ENCODE measurements around the gene DIP2B. TPM values are rescaled to one million over a fixed set of nuclear protein-coding genes. Genes with fewer than 3 reads are reported as not detected.

The DIP2B gene
- total RNA-seq, 3 donors from 2014 or later (not counting 1 experiment from before 2014, with no cell fraction given): 17.2 to 23.2 (median 22.2) TPM

GRCh38 chr12:50625029-50625925, 120.5 kb downstream of the DIP2B start:
- Mint-ChIP-seq H3K4me3 (no peak overlapping the region), H3K4me1 (peaks cover 30% of the 10 kb centered on the region in 2 donors), H3K36me3 (no peaks in the 10 kb centered on the region), H3K27ac (peak overlapping the region in 1 of 2 donors; percentile 6), H3K9me3 (no peaks in the 10 kb centered on the region), H3K27me3 (ENCODE audit: low read depth in 2 of 2) (no peaks in the 10 kb centered on the region)
- Histone ChIP-seq H3K4me1 (ENCODE audit: control insufficient read depth, insufficient read depth, low read length) (peaks cover 4% of the 10 kb centered on the region), H3K27ac (ENCODE audit: low read length) (no peak overlapping the region), H3K27me3 (ENCODE audit: control insufficient read depth, insufficient read depth, low read length) (no peaks in the 10 kb centered on the region), H3K9me3 (ENCODE audit: control insufficient read depth, insufficient read depth, low read length) (no peaks in the 10 kb centered on the region), H3K36me3 (ENCODE audit: control insufficient read depth, insufficient read depth, low read length) (peaks cover 9% of the 10 kb centered on the region), H3K4me3 (ENCODE audit: low read length) (no peak overlapping the region)
- TF ChIP-seq, protein P1, sequence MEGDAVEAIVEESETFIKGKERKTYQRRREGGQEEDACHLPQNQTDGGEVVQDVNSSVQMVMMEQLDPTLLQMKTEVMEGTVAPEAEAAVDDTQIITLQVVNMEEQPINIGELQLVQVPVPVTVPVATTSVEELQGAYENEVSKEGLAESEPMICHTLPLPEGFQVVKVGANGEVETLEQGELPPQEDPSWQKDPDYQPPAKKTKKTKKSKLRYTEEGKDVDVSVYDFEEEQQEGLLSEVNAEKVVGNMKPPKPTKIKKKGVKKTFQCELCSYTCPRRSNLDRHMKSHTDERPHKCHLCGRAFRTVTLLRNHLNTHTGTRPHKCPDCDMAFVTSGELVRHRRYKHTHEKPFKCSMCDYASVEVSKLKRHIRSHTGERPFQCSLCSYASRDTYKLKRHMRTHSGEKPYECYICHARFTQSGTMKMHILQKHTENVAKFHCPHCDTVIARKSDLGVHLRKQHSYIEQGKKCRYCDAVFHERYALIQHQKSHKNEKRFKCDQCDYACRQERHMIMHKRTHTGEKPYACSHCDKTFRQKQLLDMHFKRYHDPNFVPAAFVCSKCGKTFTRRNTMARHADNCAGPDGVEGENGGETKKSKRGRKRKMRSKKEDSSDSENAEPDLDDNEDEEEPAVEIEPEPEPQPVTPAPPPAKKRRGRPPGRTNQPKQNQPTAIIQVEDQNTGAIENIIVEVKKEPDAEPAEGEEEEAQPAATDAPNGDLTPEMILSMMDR (IDR thresholded peaks at IDR 0.05): no peak
- ATAC-seq: no peak
- peak in 1 of 2 donors; percentile 30 for DNase-seq
- intact Hi-C loops (cut with micrococcal nuclease): no loop called here
- 61% methylated on average over 4 of the region's 4 CpGs for WGBS (ENCODE audit: insufficient coverage)

DNA sequence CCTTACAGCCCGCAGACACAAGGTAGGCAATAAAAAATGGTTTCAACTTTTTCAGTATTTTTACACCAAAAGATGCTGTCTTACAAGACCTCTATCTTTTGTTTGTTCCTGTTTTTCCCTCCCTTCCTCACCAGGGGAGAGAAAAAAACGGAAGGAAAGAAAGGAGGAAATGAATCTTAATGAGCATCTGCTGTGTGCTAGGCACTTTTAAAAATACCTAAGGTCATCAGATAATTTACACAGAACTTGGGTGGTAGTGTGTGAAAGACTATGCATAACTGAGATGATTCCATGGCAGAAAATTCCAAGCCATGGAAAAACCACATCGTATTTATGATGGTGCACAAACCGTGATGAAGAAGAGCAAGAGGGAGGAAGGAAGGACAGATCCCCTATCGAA, 121.2 kb downstream of the DIP2B start:
- Mint-ChIP-seq H3K9me3 (no peaks in the 10 kb centered on the region), H3K4me1 (peaks cover 22 to 23% of the 10 kb centered on the region in 2 donors), H3K27ac (no peak overlapping the region), H3K36me3 (no peaks in the 10 kb centered on the region), H3K4me3 (no peak overlapping the region), H3K27me3 (ENCODE audit: low read depth in 2 of 2) (no peaks in the 10 kb centered on the region)
- Histone ChIP-seq H3K27ac (ENCODE audit: low read length) (no peak overlapping the region), H3K9me3 (ENCODE audit: control insufficient read depth, insufficient read depth, low read length) (no peaks in the 10 kb centered on the region), H3K36me3 (ENCODE audit: control insufficient read depth, insufficient read depth, low read length) (peaks cover 9% of the 10 kb centered on the region), H3K4me3 (ENCODE audit: low read length) (no peak overlapping the region), H3K4me1 (ENCODE audit: control insufficient read depth, insufficient read depth, low read length) (peaks cover 2% of the 10 kb centered on the region), H3K27me3 (ENCODE audit: control insufficient read depth, insufficient read depth, low read length) (no peaks in the 10 kb centered on the region)
- 85% methylated on average over 3 of the region's 5 CpGs for WGBS (ENCODE audit: insufficient coverage)
- TF ChIP-seq, protein P1 (IDR thresholded peaks at IDR 0.05): no peak
- ATAC-seq: no peak
- no peak for DNase-seq
- intact Hi-C loops (cut with micrococcal nuclease): no loop called here

- no peaks in the 10 kb centered on the region for H3K9me3 Mint-ChIP-seq
- H3K9me3 ChIP-seq (ENCODE audit: control insufficient read depth, insufficient read depth, low read length): no peaks in the 10 kb centered on the region
- peaks cover 11 to 12% of the 10 kb centered on the region in 2 donors for H3K4me1 Mint-ChIP-seq
- no peak overlapping the region for H3K4me3 Mint-ChIP-seq
- ATAC-seq (no peak), DNase-seq (no peak)
- no peak overlapping the region for H3K4me3 ChIP-seq (ENCODE audit: low read length)
- peaks cover 2% of the 10 kb centered on the region for H3K4me1 ChIP-seq (ENCODE audit: control insufficient read depth, insufficient read depth, low read length)
- peaks cover 9% of the 10 kb centered on the region for H3K36me3 ChIP-seq (ENCODE audit: control insufficient read depth, insufficient read depth, low read length)
- 81% methylated on average over 2 of the region's 2 CpGs for WGBS (ENCODE audit: insufficient coverage)
- no peak overlapping the region for H3K27ac Mint-ChIP-seq
- no peaks in the 10 kb centered on the region for H3K36me3 Mint-ChIP-seq
- no peaks in the 10 kb centered on the region for H3K27me3 Mint-ChIP-seq (ENCODE audit: low read depth in 2 of 2)
- TF ChIP-seq, protein P1 (IDR thresholded peaks at IDR 0.05): no peak
- no peaks in the 10 kb centered on the region for H3K27me3 ChIP-seq (ENCODE audit: control insufficient read depth, insufficient read depth, low read length)
- intact Hi-C loops (cut with micrococcal nuclease): no loop called here
- no peak overlapping the region for H3K27ac ChIP-seq (ENCODE audit: low read length)
Measured at GRCh38 chr12:50627491-50627890, 122.7 kb downstream of the DIP2B start.

All from natural killer cell (primary cell).